ENCODE data around the gene FHL5.

Gene FHL5

DNA sequence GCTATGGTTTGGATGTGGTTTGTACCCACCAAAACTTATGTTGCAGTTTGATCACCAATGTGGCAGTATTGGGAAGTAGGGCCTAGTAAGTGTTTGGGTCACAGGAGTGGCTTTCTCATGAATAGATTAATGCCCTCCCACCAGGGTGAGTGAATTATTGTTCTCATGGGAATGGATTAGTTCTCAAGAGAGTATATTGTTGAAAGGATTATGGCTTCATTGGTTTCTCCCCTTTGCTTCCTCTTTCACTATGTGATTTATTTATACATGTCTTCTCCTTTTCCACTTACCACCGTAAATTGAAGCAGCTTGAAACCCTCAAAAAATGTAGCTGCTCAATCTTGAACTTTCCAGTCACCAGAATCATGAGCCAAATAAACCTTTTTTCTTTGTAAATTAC, 30.5 kb upstream of the FHL5 start:
- no peak overlapping the region for H3K4me2 ChIP-seq (ENCODE audit: low read depth, low read length, poor library complexity, severe bottlenecking)
- H3K79me2 ChIP-seq (ENCODE audit: insufficient read depth, low read length), result no peaks in the 10 kb centered on the region
- H3K27me3 ChIP-seq (ENCODE audit: insufficient read depth, low read length, poor library complexity, severe bottlenecking), result no peaks in the 10 kb centered on the region
- H3K9me3 ChIP-seq (ENCODE audit: insufficient read depth, low read depth, low read length), result no peaks in the 10 kb centered on the region
- no peaks in the 10 kb centered on the region for H3F3A ChIP-seq (ENCODE audit: low read depth)
- peaks cover 11% of the 10 kb centered on the region for H3K4me1 ChIP-seq (ENCODE audit: insufficient read depth, low read length, poor library complexity, severe bottlenecking)
- H3K36me3 ChIP-seq (ENCODE audit: insufficient read depth, low read length), result peaks cover 30% of the 10 kb centered on the region
- no peaks in the 10 kb centered on the region for H4K20me1 ChIP-seq (ENCODE audit: insufficient read depth, low read length, poor library complexity, severe bottlenecking)
- no peaks in the 10 kb centered on the region for H3K9me2 ChIP-seq (replicated peaks; ENCODE audit: low read depth, low read length)
- H2AFZ ChIP-seq (ENCODE audit: low read length), result no peak overlapping the region
- no peak overlapping the region for H3K9ac ChIP-seq (ENCODE audit: low read depth, low read length, poor library complexity, severe bottlenecking)
- TF ChIP-seq CTCF (conservative IDR thresholded peaks at IDR 0.05; ENCODE audit: low read length), result no peak
- no peak for TF ChIP-seq EZH2phosphoT487 (IDR thresholded peaks at IDR 0.05; ENCODE audit: borderline replicate concordance)
- H3K4me3 ChIP-seq (ENCODE audit: low read length, poor library complexity, severe bottlenecking), result no peak overlapping the region

- no peaks in the 10 kb centered on the region for H3K27me3 ChIP-seq (ENCODE audit: insufficient read depth, low read length, poor library complexity, severe bottlenecking)
- no peaks in the 10 kb centered on the region for H3K4me1 ChIP-seq (ENCODE audit: insufficient read depth, low read length, poor library complexity, severe bottlenecking)
- H3K36me3 ChIP-seq (ENCODE audit: insufficient read depth, low read length), result peaks cover 41% of the 10 kb centered on the region
- TF ChIP-seq EZH2phosphoT487 (IDR thresholded peaks at IDR 0.05; ENCODE audit: borderline replicate concordance) (no peak), CTCF (conservative IDR thresholded peaks at IDR 0.05; ENCODE audit: low read length) (no peak)
- no peaks in the 10 kb centered on the region for H3K9me3 ChIP-seq (ENCODE audit: insufficient read depth, low read depth, low read length)
- H3K79me2 ChIP-seq (ENCODE audit: insufficient read depth, low read length), result no peaks in the 10 kb centered on the region
- no peaks in the 10 kb centered on the region for H4K20me1 ChIP-seq (ENCODE audit: insufficient read depth, low read length, poor library complexity, severe bottlenecking)
- H3K9me2 ChIP-seq (replicated peaks; ENCODE audit: low read depth, low read length), result no peaks in the 10 kb centered on the region
- H3F3A ChIP-seq (ENCODE audit: low read depth), result no peaks in the 10 kb centered on the region
- H3K4me3 ChIP-seq (ENCODE audit: low read length, poor library complexity, severe bottlenecking), result no peak overlapping the region
- H3K4me2 ChIP-seq (ENCODE audit: low read depth, low read length, poor library complexity, severe bottlenecking), result no peak overlapping the region
- H3K9ac ChIP-seq (ENCODE audit: low read depth, low read length, poor library complexity, severe bottlenecking), result no peak overlapping the region
- no peak overlapping the region for H2AFZ ChIP-seq (ENCODE audit: low read length)
Measured at GRCh38 chr6:96537726-96538125, 25.2 kb upstream of the FHL5 start.

GRCh38 chr6:96542702-96543101, 20.2 kb upstream of the FHL5 start:
- Histone ChIP-seq H3K9me3 (ENCODE audit: insufficient read depth, low read depth, low read length) (no peaks in the 10 kb centered on the region), H3K36me3 (ENCODE audit: insufficient read depth, low read length) (peaks cover 69% of the 10 kb centered on the region), H3K4me3 (ENCODE audit: low read length, poor library complexity, severe bottlenecking) (no peak overlapping the region), H2AFZ (ENCODE audit: low read length) (no peak overlapping the region), H3F3A (ENCODE audit: low read depth) (no peaks in the 10 kb centered on the region), H3K9ac (ENCODE audit: low read depth, low read length, poor library complexity, severe bottlenecking) (no peak overlapping the region), H3K9me2 (replicated peaks; ENCODE audit: low read depth, low read length) (no peaks in the 10 kb centered on the region), H4K20me1 (ENCODE audit: insufficient read depth, low read length, poor library complexity, severe bottlenecking) (no peaks in the 10 kb centered on the region), H3K4me2 (ENCODE audit: low read depth, low read length, poor library complexity, severe bottlenecking) (no peak overlapping the region), H3K27me3 (ENCODE audit: insufficient read depth, low read length, poor library complexity, severe bottlenecking) (no peaks in the 10 kb centered on the region), H3K4me1 (ENCODE audit: insufficient read depth, low read length, poor library complexity, severe bottlenecking) (no peaks in the 10 kb centered on the region), H3K79me2 (ENCODE audit: insufficient read depth, low read length) (no peaks in the 10 kb centered on the region)
- TF ChIP-seq CTCF (conservative IDR thresholded peaks at IDR 0.05; ENCODE audit: low read length) (peak; percentile 61), EZH2phosphoT487 (IDR thresholded peaks at IDR 0.05; ENCODE audit: borderline replicate concordance) (no peak)
